ENCODE data around the gene DNAAF8. TPM values are rescaled to one million over a fixed set of nuclear protein-coding genes. Genes with fewer than 3 reads are reported as not detected.

The DNAAF8 gene
- total RNA-seq, 1 experiment from 2014 or later: 1.2 TPM

GRCh38 chr16:4753227-4753626 lies 18.9 kb downstream of the DNAAF8 start:
- Histone ChIP-seq H3K9me2 (replicated peaks; ENCODE audit: low read length) (no peaks in the 10 kb centered on the region), H3K79me2 (ENCODE audit: low read length) (no peaks in the 10 kb centered on the region), H3K27me3 (ENCODE audit: low read length) (no peaks in the 10 kb centered on the region), H3F3A (ENCODE audit: low read length, unreplicated experiment) (no peaks in the 10 kb centered on the region), H2AFZ (ENCODE audit: low read length) (no peak overlapping the region), H3K4me1 (ENCODE audit: insufficient read depth, low read length) (no peaks in the 10 kb centered on the region), H4K20me1 (ENCODE audit: low read length) (no peaks in the 10 kb centered on the region), H3K36me3 (ENCODE audit: low read depth, low read length) (peaks cover 9% of the 10 kb centered on the region), H3K9ac (ENCODE audit: low read length) (no peak overlapping the region), H3K27ac (ENCODE audit: low read length) (no peak overlapping the region), H3K9me3 (ENCODE audit: low read length) (no peaks in the 10 kb centered on the region), H3K4me2 (ENCODE audit: low read length) (no peak overlapping the region), H3K4me3 (ENCODE audit: low read length) (no peak overlapping the region)
- DNase-seq (no peak), ATAC-seq (no peak)
- TF ChIP-seq EZH2 (IDR thresholded peaks at IDR 0.05; ENCODE audit: low read length, unreplicated experiment) (no peak), CTCF (conservative IDR thresholded peaks at IDR 0.05; ENCODE audit: low read depth, low read length) (no peak), EZH2phosphoT487 (IDR thresholded peaks at IDR 0.05; ENCODE audit: borderline replicate concordance, low read length) (no peak)
- POLR2A ChIA-PET (ENCODE audit: unreplicated experiment): no interaction called here
- intact Hi-C loops (cut with micrococcal nuclease): no loop called here
- BruUV-seq (replicated peaks): no TSS peak
- CTCF ChIA-PET: no interaction called here

GRCh38 chr16:4754865-4755264 lies 20.5 kb downstream of the DNAAF8 start:
- Histone ChIP-seq H3K9ac (ENCODE audit: low read length) (no peak overlapping the region), H3K4me1 (ENCODE audit: insufficient read depth, low read length) (no peaks in the 10 kb centered on the region), H3K9me3 (ENCODE audit: low read length) (no peaks in the 10 kb centered on the region), H3K27me3 (ENCODE audit: low read length) (no peaks in the 10 kb centered on the region), H3K79me2 (ENCODE audit: low read length) (no peaks in the 10 kb centered on the region), H4K20me1 (ENCODE audit: low read length) (no peaks in the 10 kb centered on the region), H3F3A (ENCODE audit: low read length, unreplicated experiment) (no peaks in the 10 kb centered on the region), H3K36me3 (ENCODE audit: low read depth, low read length) (peaks cover 13% of the 10 kb centered on the region), H3K4me3 (ENCODE audit: low read length) (no peak overlapping the region), H3K4me2 (ENCODE audit: low read length) (no peak overlapping the region), H3K27ac (ENCODE audit: low read length) (no peak overlapping the region), H3K9me2 (replicated peaks; ENCODE audit: low read length) (no peaks in the 10 kb centered on the region), H2AFZ (ENCODE audit: low read length) (no peak overlapping the region)
- ATAC-seq: no peak
- no peak for DNase-seq
- no peak for TF ChIP-seq CTCF (conservative IDR thresholded peaks at IDR 0.05; ENCODE audit: low read depth, low read length)
- no peak for TF ChIP-seq EZH2 (IDR thresholded peaks at IDR 0.05; ENCODE audit: low read length, unreplicated experiment)
- no peak for TF ChIP-seq EZH2phosphoT487 (IDR thresholded peaks at IDR 0.05; ENCODE audit: borderline replicate concordance, low read length)
- BruUV-seq (replicated peaks): no TSS peak
- ChIA-PET CTCF (no interaction called here), POLR2A (ENCODE audit: unreplicated experiment) (no interaction called here)
- intact Hi-C loops (cut with micrococcal nuclease): no loop called here

GRCh38 chr16:4755687-4756086 lies 21.4 kb downstream of the DNAAF8 start:
- CTCF ChIA-PET: no interaction called here
- no peak overlapping the region for H3K4me3 ChIP-seq (ENCODE audit: low read length)
- H3K9me2 ChIP-seq (replicated peaks; ENCODE audit: low read length): no peaks in the 10 kb centered on the region
- TF ChIP-seq CTCF (conservative IDR thresholded peaks at IDR 0.05; ENCODE audit: low read depth, low read length) (no peak), EZH2 (IDR thresholded peaks at IDR 0.05; ENCODE audit: low read length, unreplicated experiment) (no peak)
- H3K4me2 ChIP-seq (ENCODE audit: low read length): no peak overlapping the region
- H3K4me1 ChIP-seq (ENCODE audit: insufficient read depth, low read length): no peaks in the 10 kb centered on the region
- no peaks in the 10 kb centered on the region for H3K27me3 ChIP-seq (ENCODE audit: low read length)
- H3K27ac ChIP-seq (ENCODE audit: low read length): no peak overlapping the region
- no peak overlapping the region for H3K9ac ChIP-seq (ENCODE audit: low read length)
- H3K9me3 ChIP-seq (ENCODE audit: low read length): no peaks in the 10 kb centered on the region
- H3F3A ChIP-seq (ENCODE audit: low read length, unreplicated experiment): no peaks in the 10 kb centered on the region
- H2AFZ ChIP-seq (ENCODE audit: low read length): no peak overlapping the region
- no peaks in the 10 kb centered on the region for H3K79me2 ChIP-seq (ENCODE audit: low read length)
- intact Hi-C loops (cut with micrococcal nuclease): no loop called here
- no peak for ATAC-seq
- H4K20me1 ChIP-seq (ENCODE audit: low read length): no peaks in the 10 kb centered on the region
- no TSS peak for BruUV-seq (replicated peaks)
- POLR2A ChIA-PET (ENCODE audit: unreplicated experiment): no interaction called here
- peaks cover 13% of the 10 kb centered on the region for H3K36me3 ChIP-seq (ENCODE audit: low read depth, low read length)
- DNase-seq: no peak
